Thymus (tissue), 11 donors: Measurements from ENCODE around the gene ATP6AP1. TPM values are rescaled to one million over a fixed set of nuclear protein-coding genes. Genes with fewer than 3 reads are reported as not detected.

Source experiments
- DNase-seq, 9 donors: peaks; one replicate each; pipeline ENCODE4 v3.0.0-alpha.2; 2013; ENCODE audit warnings: low spot score in 9 of 9, low read depth in 6 of 9, missing footprints in 1 of 9
- H3K27ac ChIP-seq, 2 donors: one replicate each; pipeline ENCODE4 v1.5.1; 2013; ENCODE audit warnings: control low read depth in 1 of 2, low read depth in 1 of 2, low read length in 1 of 2, mild to moderate bottlenecking in 1 of 2, moderate library complexity in 1 of 2
- H3K27me3 ChIP-seq, 2 donors: one replicate each; pipeline ENCODE4 v1.5.1; 2013; ENCODE audit warnings: low read length in 1 of 2; ENCODE audit not compliant: control insufficient read depth in 2 of 2, insufficient read depth in 1 of 2
- H3K36me3 ChIP-seq, 2 donors: one replicate each; pipeline ENCODE4 v1.5.1; 2013; ENCODE audit warnings: low read length in 1 of 2, mild to moderate bottlenecking in 1 of 2, moderate library complexity in 1 of 2; ENCODE audit not compliant: control insufficient read depth in 2 of 2, insufficient read depth in 2 of 2
- H3K4me1 ChIP-seq, 2 donors: one replicate each; pipeline ENCODE4 v1.5.1; 2013; ENCODE audit warnings: low read length in 2 of 2; ENCODE audit not compliant: control insufficient read depth in 2 of 2, insufficient read depth in 2 of 2
- H3K4me3 ChIP-seq, 2 donors: one replicate each; pipeline ENCODE4 v1.5.1; 2013; ENCODE audit warnings: low read length in 2 of 2, control low read depth in 1 of 2, mild to moderate bottlenecking in 1 of 2
- H3K9me3 ChIP-seq, 2 donors: one replicate each; pipeline ENCODE4 v1.5.1; 2013; ENCODE audit warnings: low read length in 1 of 2, mild to moderate bottlenecking in 1 of 2; ENCODE audit not compliant: control insufficient read depth in 2 of 2, insufficient read depth in 1 of 2
- WGBS: extraction: QIAGEN DNeasy Blood & Tissue Kit; methylation state at CpG from one replicate; pipeline ENCODE4 v1.1.7; 2013; 5-methylcytosine and 5-hydroxymethylcytosine counted together
- polyA plus RNA-seq: library from polyadenylated mRNA; stranded (reverse); fragments of 200-250 nt; gene quantifications from one replicate; pipeline ENCODE4 v1.2.3, GENCODE V29; 2013
- total RNA-seq: library from RNA; stranded (reverse); fragments of 120-200 nt; gene quantifications from one replicate; pipeline ENCODE4 v1.2.4, GENCODE V29; 2013
- donor health status: healthy.

Gene ATP6AP1
- total and polyA plus RNA-seq, 2 donors = 26.6 to 53.7 TPM

- H3K4me1 ChIP-seq = peaks cover 2 to 5% of the 10 kb centered on the region in 2 donors
- 96% methylated on average over 26 of the region's 26 CpGs for WGBS
- H3K27me3 ChIP-seq = peaks cover 0 to 8% of the 10 kb centered on the region in 2 donors
- peaks cover under 1 to 20% of the 10 kb centered on the region in 2 donors for H3K36me3 ChIP-seq
- peaks cover 0 to 7% of the 10 kb centered on the region in 2 donors for H3K9me3 ChIP-seq
- no peak overlapping the region for H3K4me3 ChIP-seq
- DNase-seq = no peak
- H3K27ac ChIP-seq = no peak overlapping the region
Measured at GRCh38 chrX:154460326-154460725, 31.8 kb downstream of the ATP6AP1 start.

- H3K4me3 ChIP-seq = no peak overlapping the region
- H3K27me3 ChIP-seq = peaks cover 0 to 7% of the 10 kb centered on the region in 2 donors
- peaks cover 0 to 12% of the 10 kb centered on the region in 2 donors for H3K9me3 ChIP-seq
- H3K36me3 ChIP-seq = peaks cover 2 to 37% of the 10 kb centered on the region in 2 donors
- no peak for DNase-seq
- peaks cover 2 to 5% of the 10 kb centered on the region in 2 donors for H3K4me1 ChIP-seq
- H3K27ac ChIP-seq = no peak overlapping the region
- 99% methylated on average over 8 of the region's 8 CpGs for WGBS
Measured at GRCh38 chrX:154462396-154462795, 33.9 kb downstream of the ATP6AP1 start.

- Histone ChIP-seq H3K27ac (no peak overlapping the region), H3K36me3 (peaks cover 5 to 49% of the 10 kb centered on the region in 2 donors), H3K27me3 (peaks cover 0 to under 1% of the 10 kb centered on the region in 2 donors), H3K4me1 (peaks cover 1 to 2% of the 10 kb centered on the region in 2 donors), H3K9me3 (peaks cover 0 to 17% of the 10 kb centered on the region in 2 donors), H3K4me3 (no peak overlapping the region)
- no peak for DNase-seq
- WGBS = 98% methylated on average over 31 of the region's 36 CpGs
Measured at GRCh38 chrX:154463611-154464220, 35.2 kb downstream of the ATP6AP1 start.

GRCh38 chrX:154464806-154465365 lies 36.4 kb downstream of the ATP6AP1 start:
- DNase-seq = no peak
- 97% methylated on average over 28 of the region's 28 CpGs for WGBS

GRCh38 chrX:154465601-154466000 lies 37.1 kb downstream of the ATP6AP1 start:
- Histone ChIP-seq H3K4me3 (no peak overlapping the region), H3K27me3 (no peaks in the 10 kb centered on the region), H3K4me1 (no peaks in the 10 kb centered on the region), H3K27ac (no peak overlapping the region), H3K36me3 (peaks cover 5 to 63% of the 10 kb centered on the region in 2 donors), H3K9me3 (peaks cover 0 to 17% of the 10 kb centered on the region in 2 donors)
- DNase-seq = no peak
- 97% methylated on average over 14 of the region's 14 CpGs for WGBS

More at GRCh38 chrX:154464806-154465365, 36.4 kb downstream of the ATP6AP1 start:
- Histone ChIP-seq H3K27me3 (no peaks in the 10 kb centered on the region), H3K9me3 (peaks cover 0 to 17% of the 10 kb centered on the region in 2 donors), H3K36me3 (peaks cover 5 to 61% of the 10 kb centered on the region in 2 donors), H3K27ac (no peak overlapping the region), H3K4me1 (no peaks in the 10 kb centered on the region), H3K4me3 (no peak overlapping the region)

GRCh38 chrX:154466036-154466435 lies 37.6 kb downstream of the ATP6AP1 start:
- H3K9me3 ChIP-seq = peaks cover 0 to 17% of the 10 kb centered on the region in 2 donors
- no peak overlapping the region for H3K4me3 ChIP-seq
- no peak for DNase-seq
- H3K4me1 ChIP-seq = no peaks in the 10 kb centered on the region
- H3K27me3 ChIP-seq = no peaks in the 10 kb centered on the region
- peaks cover 5 to 66% of the 10 kb centered on the region in 2 donors for H3K36me3 ChIP-seq
- 98% methylated on average over 32 of the region's 32 CpGs for WGBS
- H3K27ac ChIP-seq = no peak overlapping the region

GRCh38 chrX:154466907-154467306 lies 38.4 kb downstream of the ATP6AP1 start:
- H3K4me3 ChIP-seq = no peak overlapping the region
- H3K9me3 ChIP-seq = peaks cover 0 to 17% of the 10 kb centered on the region in 2 donors
- no peaks in the 10 kb centered on the region for H3K27me3 ChIP-seq
- DNase-seq = no peak
- WGBS = 97% methylated on average over 15 of the region's 15 CpGs
- no peaks in the 10 kb centered on the region for H3K4me1 ChIP-seq
- no peak overlapping the region for H3K27ac ChIP-seq
- peaks cover 5 to 67% of the 10 kb centered on the region in 2 donors for H3K36me3 ChIP-seq

GRCh38 chrX:154467556-154467955 lies 39.1 kb downstream of the ATP6AP1 start:
- WGBS = 97% methylated on average over 21 of the region's 21 CpGs
- DNase-seq = no peak

GRCh38 chrX:154468217-154468616 lies 39.7 kb downstream of the ATP6AP1 start:
- Histone ChIP-seq H3K27me3 (no peaks in the 10 kb centered on the region), H3K4me1 (no peaks in the 10 kb centered on the region), H3K4me3 (no peak overlapping the region), H3K9me3 (peaks cover 0 to 17% of the 10 kb centered on the region in 2 donors), H3K36me3 (peaks cover 5 to 67% of the 10 kb centered on the region in 2 donors), H3K27ac (no peak overlapping the region)
- WGBS = 98% methylated on average over 23 of the region's 23 CpGs
- no peak for DNase-seq

More at GRCh38 chrX:154467556-154467955, 39.1 kb downstream of the ATP6AP1 start:
- Histone ChIP-seq H3K27ac (no peak overlapping the region), H3K4me3 (no peak overlapping the region), H3K36me3 (peaks cover 5 to 67% of the 10 kb centered on the region in 2 donors), H3K27me3 (no peaks in the 10 kb centered on the region), H3K4me1 (no peaks in the 10 kb centered on the region), H3K9me3 (peaks cover 0 to 17% of the 10 kb centered on the region in 2 donors)
